Amniotic stem cell (primary cell): Measurements from ENCODE around the gene GATA3.

Experiments
- DNase-seq: peaks from one replicate; lab custom pipeline; 2025; lab: John Stamatoyannopoulos, UW

Gene GATA3

GRCh38 chr10:8102708-8103401 is 48.4 kb downstream of the GATA3 start:
- DNase-seq, result no peak

- no peak for DNase-seq
Observed at GRCh38 chr10:8103543-8103942, 49.1 kb downstream of the GATA3 start.

- DNase-seq, result no peak
Observed at GRCh38 chr10:8104005-8104404, 49.5 kb downstream of the GATA3 start.

GRCh38 chr10:8104721-8105120 is 50.2 kb downstream of the GATA3 start:
- no peak for DNase-seq

GRCh38 chr10:8105932-8106331 is 51.4 kb downstream of the GATA3 start:
- no peak for DNase-seq

- DNase-seq, result no peak
Observed at GRCh38 chr10:8112230-8112905, 57.9 kb downstream of the GATA3 start.

GRCh38 chr10:8112942-8113442 is 58.5 kb downstream of the GATA3 start:
- no peak for DNase-seq

- DNase-seq, result no peak
Observed at GRCh38 chr10:8113616-8114015, 59.1 kb downstream of the GATA3 start.

- DNase-seq, result no peak
Observed at GRCh38 chr10:8114741-8115617, 60.5 kb downstream of the GATA3 start.

GRCh38 chr10:8115618-8115980 is 61.1 kb downstream of the GATA3 start:
- no peak for DNase-seq

- no peak for DNase-seq
Observed at GRCh38 chr10:8116474-8116873, 62.0 kb downstream of the GATA3 start.

- DNase-seq, result no peak
Observed at GRCh38 chr10:8116926-8117493, 62.5 kb downstream of the GATA3 start.

GRCh38 chr10:8121201-8121890 is 66.9 kb downstream of the GATA3 start:
- DNase-seq, result no peak

GRCh38 chr10:8122611-8123369 is 68.3 kb downstream of the GATA3 start:
- no peak for DNase-seq

- DNase-seq, result no peak
Observed at GRCh38 chr10:8124436-8124835, 69.9 kb downstream of the GATA3 start.
